ENCODE data around the gene SKAP1. TPM values are rescaled to one million over a fixed set of nuclear protein-coding genes. Genes with fewer than 3 reads are reported as not detected.

SKAP1 gene
- total RNA-seq, 4 donors from 2014 or later: 0.93 to 1.9 (median 1.1) TPM; not detected in 1

GRCh38 chr17:48336986-48337385 lies 93.0 kb downstream of the SKAP1 start:
- ATAC-seq (ENCODE audit: low FRiP score) (no peak), DNase-seq (ENCODE audit: low spot score) (no peak)
- no peak for TF ChIP-seq CTCF (IDR thresholded peaks at IDR 0.05)

- DNase-seq (ENCODE audit: low spot score) (no peak), ATAC-seq (ENCODE audit: low FRiP score) (no peak)
- TF ChIP-seq CTCF (IDR thresholded peaks at IDR 0.05): peak in 1 of 3 donors; percentile 24
These were observed 94.0 kb downstream of the SKAP1 start for GRCh38 chr17:48335858-48336500.

- no peak for DNase-seq (ENCODE audit: low spot score)
- no peak for ATAC-seq (ENCODE audit: low FRiP score)
- TF ChIP-seq CTCF (IDR thresholded peaks at IDR 0.05): no peak
These were observed 94.7 kb downstream of the SKAP1 start for GRCh38 chr17:48335146-48335784.

- ATAC-seq (ENCODE audit: low FRiP score) (no peak), DNase-seq (ENCODE audit: low spot score) (no peak)
- no peak for TF ChIP-seq CTCF (IDR thresholded peaks at IDR 0.05)
These were observed 96.9 kb downstream of the SKAP1 start for GRCh38 chr17:48333034-48333530.

GRCh38 chr17:48330887-48331286 lies 99.1 kb downstream of the SKAP1 start:
- TF ChIP-seq CTCF (IDR thresholded peaks at IDR 0.05): no peak
- DNase-seq (ENCODE audit: low spot score) (no peak), ATAC-seq (ENCODE audit: low FRiP score) (no peak)

- DNase-seq (ENCODE audit: low spot score): no peak
- no peak for TF ChIP-seq CTCF (IDR thresholded peaks at IDR 0.05)
- no peak for ATAC-seq (ENCODE audit: low FRiP score)
These were observed 99.6 kb downstream of the SKAP1 start for GRCh38 chr17:48330421-48330820.

- no peak for TF ChIP-seq CTCF (IDR thresholded peaks at IDR 0.05)
- DNase-seq (ENCODE audit: low spot score): no peak
- ATAC-seq (ENCODE audit: low FRiP score): no peak
These were observed 101.6 kb downstream of the SKAP1 start for GRCh38 chr17:48328457-48328856.

All from omental fat pad (tissue), 4 donors.